Testis (tissue), 2 donors: ENCODE results near the gene KCTD17.

ENCODE experiments used
- CTCF ChIP-seq, 3 experiments: fragments of 450-650 bp in 2 of 3; fragments of 200-600 bp in 1 of 3; sonication (generic) in 1 of 3; IDR thresholded peaks; one replicate each; pipeline ENCODE4 v1.5.1; 2016 to 2019; ENCODE audit warnings: antibody characterized with exemption in 3 of 3, mild to moderate bottlenecking in 2 of 3, moderate library complexity in 1 of 3
- POLR2A ChIP-seq: fragments of 450-650 bp; IDR thresholded peaks from one replicate; pipeline ENCODE4 v1.6.1; 2017; ENCODE audit warnings: antibody characterized with exemption, mild to moderate bottlenecking, moderate library complexity

- TF ChIP-seq CTCF (IDR thresholded peaks at IDR 0.05) = no peak
- TF ChIP-seq POLR2A = no peak
Measured at GRCh38 chr22:37058917-37059701, 7.6 kb downstream of the KCTD17 start.
